AG09309 (cell line): Measurements from ENCODE around the gene GABRP.

ENCODE experiments used
- DNase-seq: peaks from one replicate; pipeline ENCODE4 v3.0.0-alpha.2; 2010; ENCODE audit warnings: low read depth
- H3K4me3 ChIP-seq: 2 replicates; pipeline ENCODE4 v1.5.1; 2011; ENCODE audit warnings: mild to moderate bottlenecking, low read depth, low read length, moderate library complexity; ENCODE audit not compliant: control insufficient read depth
- CTCF ChIP-seq: IDR thresholded peaks from 2 replicates; pipeline ENCODE4 v1.5.1; 2011; ENCODE audit warnings: mild to moderate bottlenecking, low read depth, low read length, inconsistent platforms; ENCODE audit not compliant: insufficient read depth, control insufficient read depth; ENCODE audit errors: missing control alignments

GABRP gene

DNA sequence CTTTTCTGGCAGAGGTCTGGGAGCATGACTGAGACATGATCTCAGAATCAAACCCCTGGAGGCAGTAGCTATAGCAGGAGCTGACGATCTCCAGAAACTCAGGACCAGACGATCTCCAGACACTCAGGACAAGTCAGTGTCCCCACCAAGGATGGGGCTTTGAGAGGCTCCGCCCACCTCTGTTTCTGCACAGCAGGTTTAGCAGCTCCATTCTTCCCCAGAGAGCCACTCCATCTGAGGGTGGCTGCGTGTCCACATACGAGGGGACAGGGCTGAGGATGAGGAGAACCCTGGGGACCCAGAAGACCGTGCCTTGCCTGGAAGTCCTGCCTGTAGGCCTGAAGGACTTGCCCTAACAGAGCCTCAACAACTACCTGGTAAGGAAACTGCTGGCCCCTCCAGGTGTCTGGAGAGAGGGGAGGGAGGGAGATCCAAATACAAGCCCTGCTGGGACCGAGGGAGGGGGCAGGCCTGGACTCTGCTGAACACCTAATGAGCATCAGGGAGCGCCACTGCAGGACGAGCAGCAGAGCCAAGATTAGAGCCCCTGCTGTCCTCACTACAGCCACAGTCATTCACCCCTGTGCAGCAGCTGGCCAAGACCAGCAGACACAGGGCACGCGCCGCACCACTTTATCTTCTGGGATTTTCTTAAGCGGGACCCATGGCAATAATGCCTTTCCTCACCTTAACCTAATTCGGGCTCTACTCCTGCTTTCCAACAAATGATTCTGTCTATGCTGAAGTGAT lies at the start of gene GABRP:
TSS of gene GABRP (plus strand) at position 228 of the 750 bp plus-strand sequence. CDS start 4,891 bp downstream, outside the sequence.
- no peak for DNase-seq
- TF ChIP-seq CTCF, result no peak
- no peak within 1 kb of the TSS for H3K4me3 ChIP-seq

- H3K4me3 ChIP-seq, result no peak overlapping the region
- DNase-seq, result no peak
- TF ChIP-seq CTCF, result no peak
Observed at GRCh38 chr5:170736966-170737365, 46.6 kb upstream of the GABRP start.

DNA sequence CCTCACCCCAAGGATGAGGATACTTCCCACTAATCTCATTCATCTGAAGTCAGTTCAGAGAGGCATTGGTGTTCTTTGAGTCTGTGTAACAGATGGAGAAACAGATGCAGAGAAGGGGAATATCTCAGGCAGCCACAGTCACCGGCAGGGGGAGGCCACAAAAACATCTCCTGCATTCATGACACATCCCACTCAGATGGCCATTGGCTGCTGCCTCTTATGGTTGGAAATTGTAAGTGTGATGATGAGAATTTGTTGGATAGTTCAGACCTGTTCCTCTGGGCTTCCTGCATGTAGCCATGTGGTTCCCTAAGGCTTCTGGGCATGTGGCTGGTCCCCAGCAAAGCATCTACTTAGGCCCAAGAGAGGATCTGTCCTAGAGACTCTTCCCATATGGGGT lies 45.9 kb upstream of the GABRP start:
- DNase-seq, result no peak
- TF ChIP-seq CTCF, result no peak
- H3K4me3 ChIP-seq, result no peak overlapping the region

DNA sequence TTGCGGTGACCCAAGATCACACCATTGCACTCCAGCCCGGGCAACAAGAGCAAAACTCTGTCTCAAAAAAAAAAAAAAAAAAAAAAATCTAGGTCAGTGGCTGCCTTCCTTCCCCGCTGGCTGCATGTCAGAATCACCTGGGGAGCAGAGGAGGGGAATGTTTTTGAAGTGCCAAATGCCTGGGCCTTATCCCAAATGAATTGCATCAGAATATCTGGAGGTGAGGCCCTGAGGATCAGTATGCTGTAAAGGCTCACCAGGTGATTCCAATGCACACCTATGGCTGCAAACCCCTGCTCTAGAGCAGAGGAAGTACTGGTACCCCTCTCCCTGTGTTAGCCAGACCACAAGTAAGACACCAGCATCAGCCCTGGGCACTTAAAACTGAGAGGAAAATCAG lies 44.7 kb upstream of the GABRP start:
- no peak for DNase-seq

GRCh38 chr5:170739446-170739845 lies 44.1 kb upstream of the GABRP start:
- no peak for DNase-seq
- H3K4me3 ChIP-seq, result no peak overlapping the region
- TF ChIP-seq CTCF, result no peak

More for the DNA sequence above, 44.7 kb upstream of the GABRP start:
- H3K4me3 ChIP-seq, result no peak overlapping the region
- TF ChIP-seq CTCF, result no peak

- no peak for DNase-seq
- no peak for TF ChIP-seq CTCF
- no peak overlapping the region for H3K4me3 ChIP-seq
Observed at GRCh38 chr5:170740551-170741205, 42.8 kb upstream of the GABRP start.
